ENCODE results near the gene CAND1.

Gene CAND1

DNA sequence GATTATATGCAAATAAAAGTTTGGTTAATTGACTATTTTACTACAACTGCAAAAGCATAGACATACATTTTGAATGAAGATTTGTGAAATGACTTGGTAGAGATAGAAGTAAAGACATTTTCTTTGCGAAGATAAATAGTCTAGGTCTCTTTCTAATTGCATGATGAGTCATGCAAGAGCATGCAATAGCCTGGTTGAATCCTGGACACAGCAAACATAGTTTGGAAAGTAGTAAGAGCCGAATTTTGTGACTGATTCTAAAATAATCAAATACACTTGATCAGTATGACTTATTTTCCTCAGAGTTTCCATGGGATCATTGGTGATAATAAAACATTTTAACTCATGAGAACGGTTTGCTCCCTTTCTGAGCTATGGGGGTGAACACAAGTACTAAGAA, 27.7 kb upstream of the CAND1 start:
- no peaks in the 10 kb centered on the region for H3K36me3 ChIP-seq (ENCODE audit: insufficient read depth, low read length)
- H3K27me3 ChIP-seq (ENCODE audit: insufficient read depth, low read length, poor library complexity, severe bottlenecking), result peaks cover 5% of the 10 kb centered on the region
- H3K4me3 ChIP-seq (ENCODE audit: low read length, poor library complexity, severe bottlenecking), result no peak overlapping the region
- H3K9me3 ChIP-seq (ENCODE audit: insufficient read depth, low read depth, low read length), result no peaks in the 10 kb centered on the region
- no peaks in the 10 kb centered on the region for H3K79me2 ChIP-seq (ENCODE audit: insufficient read depth, low read length)
- H3K4me1 ChIP-seq (ENCODE audit: insufficient read depth, low read length, poor library complexity, severe bottlenecking), result no peaks in the 10 kb centered on the region
- no peak overlapping the region for H3K4me2 ChIP-seq (ENCODE audit: low read depth, low read length, poor library complexity, severe bottlenecking)
- H3F3A ChIP-seq (ENCODE audit: low read depth), result no peaks in the 10 kb centered on the region
- no peak overlapping the region for H2AFZ ChIP-seq (ENCODE audit: low read length)
- no peak for TF ChIP-seq EZH2phosphoT487 (IDR thresholded peaks at IDR 0.05; ENCODE audit: borderline replicate concordance)
- TF ChIP-seq, protein P1, sequence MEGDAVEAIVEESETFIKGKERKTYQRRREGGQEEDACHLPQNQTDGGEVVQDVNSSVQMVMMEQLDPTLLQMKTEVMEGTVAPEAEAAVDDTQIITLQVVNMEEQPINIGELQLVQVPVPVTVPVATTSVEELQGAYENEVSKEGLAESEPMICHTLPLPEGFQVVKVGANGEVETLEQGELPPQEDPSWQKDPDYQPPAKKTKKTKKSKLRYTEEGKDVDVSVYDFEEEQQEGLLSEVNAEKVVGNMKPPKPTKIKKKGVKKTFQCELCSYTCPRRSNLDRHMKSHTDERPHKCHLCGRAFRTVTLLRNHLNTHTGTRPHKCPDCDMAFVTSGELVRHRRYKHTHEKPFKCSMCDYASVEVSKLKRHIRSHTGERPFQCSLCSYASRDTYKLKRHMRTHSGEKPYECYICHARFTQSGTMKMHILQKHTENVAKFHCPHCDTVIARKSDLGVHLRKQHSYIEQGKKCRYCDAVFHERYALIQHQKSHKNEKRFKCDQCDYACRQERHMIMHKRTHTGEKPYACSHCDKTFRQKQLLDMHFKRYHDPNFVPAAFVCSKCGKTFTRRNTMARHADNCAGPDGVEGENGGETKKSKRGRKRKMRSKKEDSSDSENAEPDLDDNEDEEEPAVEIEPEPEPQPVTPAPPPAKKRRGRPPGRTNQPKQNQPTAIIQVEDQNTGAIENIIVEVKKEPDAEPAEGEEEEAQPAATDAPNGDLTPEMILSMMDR (conservative IDR thresholded peaks at IDR 0.05; ENCODE audit: low read length), result no peak
- H4K20me1 ChIP-seq (ENCODE audit: insufficient read depth, low read length, poor library complexity, severe bottlenecking), result no peaks in the 10 kb centered on the region
- H3K9me2 ChIP-seq (replicated peaks; ENCODE audit: low read depth, low read length), result no peaks in the 10 kb centered on the region
- no peak overlapping the region for H3K9ac ChIP-seq (ENCODE audit: low read depth, low read length, poor library complexity, severe bottlenecking)

DNA sequence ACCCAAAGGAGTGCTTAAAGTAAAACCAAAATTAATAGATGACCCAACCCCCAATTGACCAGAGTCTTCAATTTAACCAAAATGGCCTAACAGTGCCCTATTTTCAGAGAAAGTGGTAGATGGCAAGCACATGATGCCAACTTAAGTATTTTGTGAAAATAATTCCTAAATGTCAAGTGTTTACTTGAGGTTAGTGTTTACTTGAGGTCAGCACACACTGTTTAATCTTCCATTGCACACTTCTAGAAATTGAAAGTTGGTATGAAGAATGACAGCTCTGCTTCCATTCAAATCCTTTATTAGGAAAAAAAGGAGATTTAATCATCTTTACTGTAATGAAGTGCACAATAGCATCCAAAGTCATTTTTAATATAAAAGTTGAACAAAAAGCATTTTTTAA, 25.9 kb upstream of the CAND1 start:
- no peak overlapping the region for H2AFZ ChIP-seq (ENCODE audit: low read length)

DNA sequence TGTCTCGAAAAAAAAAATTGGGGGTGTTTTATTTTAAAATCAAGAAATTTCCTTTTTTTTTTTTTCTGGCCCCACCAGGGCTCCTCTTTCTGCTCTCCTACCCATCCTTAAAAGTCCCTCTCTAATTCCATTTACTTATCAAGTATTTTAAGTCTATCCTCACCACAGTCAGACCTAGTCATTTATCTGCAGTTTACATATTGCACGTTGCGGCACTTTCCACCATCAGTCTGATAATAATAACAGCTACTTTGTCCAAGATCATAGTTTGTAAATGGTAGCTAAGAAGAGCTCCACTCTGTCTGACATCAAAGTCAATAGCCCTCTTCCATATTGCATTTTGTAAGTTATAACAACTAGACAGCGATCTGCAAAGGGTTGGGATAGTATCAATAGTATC, 23.6 kb upstream of the CAND1 start:
- Histone ChIP-seq H3K9me2 (replicated peaks; ENCODE audit: low read depth, low read length) (no peaks in the 10 kb centered on the region), H3K9ac (ENCODE audit: low read depth, low read length, poor library complexity, severe bottlenecking) (no peak overlapping the region), H3K4me1 (ENCODE audit: insufficient read depth, low read length, poor library complexity, severe bottlenecking) (no peaks in the 10 kb centered on the region), H3K27me3 (ENCODE audit: insufficient read depth, low read length, poor library complexity, severe bottlenecking) (peaks cover 5% of the 10 kb centered on the region), H4K20me1 (ENCODE audit: insufficient read depth, low read length, poor library complexity, severe bottlenecking) (no peaks in the 10 kb centered on the region), H3K36me3 (ENCODE audit: insufficient read depth, low read length) (no peaks in the 10 kb centered on the region), H2AFZ (ENCODE audit: low read length) (no peak overlapping the region), H3K4me3 (ENCODE audit: low read length, poor library complexity, severe bottlenecking) (no peak overlapping the region), H3F3A (ENCODE audit: low read depth) (no peaks in the 10 kb centered on the region), H3K4me2 (ENCODE audit: low read depth, low read length, poor library complexity, severe bottlenecking) (no peak overlapping the region), H3K9me3 (ENCODE audit: insufficient read depth, low read depth, low read length) (no peaks in the 10 kb centered on the region), H3K79me2 (ENCODE audit: insufficient read depth, low read length) (no peaks in the 10 kb centered on the region)
- TF ChIP-seq EZH2phosphoT487 (IDR thresholded peaks at IDR 0.05; ENCODE audit: borderline replicate concordance), result no peak

More for the DNA sequence above, 25.9 kb upstream of the CAND1 start:
- Histone ChIP-seq H4K20me1 (ENCODE audit: insufficient read depth, low read length, poor library complexity, severe bottlenecking) (no peaks in the 10 kb centered on the region), H3K9ac (ENCODE audit: low read depth, low read length, poor library complexity, severe bottlenecking) (no peak overlapping the region), H3K9me3 (ENCODE audit: insufficient read depth, low read depth, low read length) (no peaks in the 10 kb centered on the region), H3K4me2 (ENCODE audit: low read depth, low read length, poor library complexity, severe bottlenecking) (no peak overlapping the region), H3K9me2 (replicated peaks; ENCODE audit: low read depth, low read length) (no peaks in the 10 kb centered on the region), H3K4me3 (ENCODE audit: low read length, poor library complexity, severe bottlenecking) (no peak overlapping the region), H3K36me3 (ENCODE audit: insufficient read depth, low read length) (no peaks in the 10 kb centered on the region), H3K79me2 (ENCODE audit: insufficient read depth, low read length) (no peaks in the 10 kb centered on the region), H3K27me3 (ENCODE audit: insufficient read depth, low read length, poor library complexity, severe bottlenecking) (peaks cover 5% of the 10 kb centered on the region), H3K4me1 (ENCODE audit: insufficient read depth, low read length, poor library complexity, severe bottlenecking) (no peaks in the 10 kb centered on the region), H3F3A (ENCODE audit: low read depth) (no peaks in the 10 kb centered on the region)
- TF ChIP-seq, protein P1 (conservative IDR thresholded peaks at IDR 0.05; ENCODE audit: low read length), result no peak
- no peak for TF ChIP-seq EZH2phosphoT487 (IDR thresholded peaks at IDR 0.05; ENCODE audit: borderline replicate concordance)

DNA sequence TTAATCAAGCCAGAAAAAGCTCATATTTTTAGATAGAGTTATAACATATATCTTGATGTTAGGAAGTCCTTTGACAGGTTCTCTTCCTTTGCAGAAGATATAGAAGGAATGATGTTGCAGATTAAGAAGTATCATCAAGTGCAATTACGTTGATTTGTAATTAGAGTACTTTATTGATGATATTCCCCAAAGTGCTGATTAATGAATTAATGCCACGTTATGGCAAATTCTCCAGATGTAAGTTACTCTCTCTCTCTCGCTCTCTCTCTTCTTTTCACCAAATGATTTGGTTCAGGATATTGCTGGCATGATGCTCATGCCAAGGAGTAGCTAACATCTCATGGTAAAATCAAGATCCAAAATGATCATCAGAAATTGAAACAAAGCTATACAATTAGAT, 18.1 kb upstream of the CAND1 start:
- Histone ChIP-seq H3K27me3 (ENCODE audit: insufficient read depth, low read length, poor library complexity, severe bottlenecking) (no peaks in the 10 kb centered on the region), H3K36me3 (ENCODE audit: insufficient read depth, low read length) (no peaks in the 10 kb centered on the region), H3K4me2 (ENCODE audit: low read depth, low read length, poor library complexity, severe bottlenecking) (no peak overlapping the region), H2AFZ (ENCODE audit: low read length) (no peak overlapping the region), H3K9ac (ENCODE audit: low read depth, low read length, poor library complexity, severe bottlenecking) (no peak overlapping the region), H3K9me3 (ENCODE audit: insufficient read depth, low read depth, low read length) (no peaks in the 10 kb centered on the region), H3K9me2 (replicated peaks; ENCODE audit: low read depth, low read length) (no peaks in the 10 kb centered on the region), H3K79me2 (ENCODE audit: insufficient read depth, low read length) (no peaks in the 10 kb centered on the region), H3F3A (ENCODE audit: low read depth) (no peaks in the 10 kb centered on the region), H3K4me3 (ENCODE audit: low read length, poor library complexity, severe bottlenecking) (no peak overlapping the region), H3K4me1 (ENCODE audit: insufficient read depth, low read length, poor library complexity, severe bottlenecking) (no peaks in the 10 kb centered on the region), H4K20me1 (ENCODE audit: insufficient read depth, low read length, poor library complexity, severe bottlenecking) (no peaks in the 10 kb centered on the region)
- TF ChIP-seq, protein P1 (conservative IDR thresholded peaks at IDR 0.05; ENCODE audit: low read length), result no peak
- TF ChIP-seq EZH2phosphoT487 (IDR thresholded peaks at IDR 0.05; ENCODE audit: borderline replicate concordance), result no peak
